Fibroblast of skin of right biceps (primary cell): Measurements from ENCODE around the gene SNRNP48.

Source experiments
- DNase-seq: peaks from one replicate; pipeline ENCODE4 v3.0.0-alpha.2; 2013

SNRNP48 gene

DNA sequence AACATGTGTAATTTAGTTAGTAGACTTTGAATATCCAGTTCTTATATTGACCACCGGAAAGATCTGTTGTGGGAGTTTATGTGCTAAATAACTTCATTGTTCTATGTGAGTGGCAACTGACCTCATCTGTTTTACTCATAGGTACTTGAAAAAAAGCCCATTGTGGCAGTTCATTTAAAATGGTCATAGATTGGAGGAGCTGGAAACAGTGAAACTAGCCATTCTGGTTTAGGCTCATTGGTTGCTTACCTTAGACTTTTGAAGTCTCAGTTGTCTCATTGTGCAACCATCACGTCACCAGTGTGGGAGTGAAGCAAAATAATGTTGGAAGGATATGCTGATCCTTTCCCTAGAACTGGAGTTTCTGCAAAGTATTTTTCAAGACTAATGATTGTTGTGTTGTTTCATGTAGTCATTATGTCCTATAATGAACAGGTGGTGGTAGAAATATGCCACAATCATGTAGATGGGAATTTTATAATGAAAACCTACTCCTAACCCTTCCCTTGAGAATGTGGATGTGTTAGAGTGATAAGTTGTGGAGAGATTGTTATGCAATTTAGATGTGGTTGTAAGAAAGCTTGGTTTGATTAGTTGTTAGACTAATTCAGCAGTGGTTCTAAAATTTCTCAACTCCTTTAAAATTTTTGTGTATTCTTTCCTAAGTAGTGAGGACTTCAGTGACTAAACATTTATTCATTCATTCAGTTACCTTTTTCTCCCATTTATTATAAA, 30.2 kb upstream of the SNRNP48 start:
- no peak for DNase-seq

DNA sequence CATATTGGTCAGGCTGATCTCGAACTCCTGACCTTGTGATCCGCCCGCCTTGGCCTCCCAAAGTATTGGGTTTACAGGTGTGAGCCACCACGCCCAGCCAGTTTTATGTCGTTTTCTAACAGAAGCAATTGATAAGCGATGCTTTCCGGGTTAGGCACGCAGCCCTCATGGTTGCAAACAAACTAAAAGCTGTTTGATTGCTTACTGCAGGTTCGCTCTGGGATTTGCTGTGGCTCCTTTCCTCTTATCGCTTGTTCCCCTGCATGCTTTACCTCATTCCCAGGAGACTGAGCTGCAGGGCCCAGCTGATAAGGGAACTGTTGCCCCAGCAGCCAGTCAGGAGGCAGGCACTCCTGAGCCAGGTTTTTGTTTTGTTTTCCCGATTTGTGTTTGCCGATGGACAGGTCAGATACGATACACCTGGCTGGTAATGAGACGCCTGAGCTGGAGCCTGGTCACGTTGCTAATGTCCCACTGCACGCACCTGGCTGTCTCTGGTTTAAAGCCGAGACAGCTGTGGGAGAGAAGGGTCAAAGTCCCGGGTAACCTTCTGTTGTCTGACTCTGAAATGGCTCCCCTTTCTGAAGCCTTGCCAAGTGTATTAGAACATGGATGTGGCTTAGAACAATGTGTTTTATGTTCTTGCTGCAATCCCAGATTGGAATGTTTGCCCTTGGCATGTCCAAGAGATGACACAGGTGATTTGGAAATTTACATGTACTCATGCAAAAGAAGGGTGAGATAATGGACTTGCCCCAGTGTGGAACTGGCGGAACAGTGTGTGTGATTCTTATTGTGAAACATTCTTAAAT, 28.6 kb upstream of the SNRNP48 start:
- no peak for DNase-seq

DNA sequence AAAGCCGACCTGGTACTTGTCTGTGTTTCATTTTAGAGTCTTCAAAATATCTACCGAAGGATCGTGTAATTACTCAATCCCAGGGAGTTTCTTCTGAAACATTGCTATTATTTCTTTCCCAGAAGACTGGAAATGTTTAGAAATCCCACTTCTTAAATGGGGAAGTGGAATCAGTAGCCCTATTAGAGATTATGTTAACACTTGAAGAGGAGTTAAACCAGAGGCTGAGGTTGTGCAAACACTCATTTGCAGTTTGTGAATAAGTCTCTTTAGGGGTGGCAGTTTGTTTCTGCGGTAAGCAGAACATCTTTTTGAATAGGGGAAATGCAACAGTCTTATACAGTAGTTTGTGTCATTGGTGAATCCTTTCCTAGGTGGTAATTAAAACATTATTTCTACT, 27.2 kb upstream of the SNRNP48 start:
- no peak for DNase-seq

DNA sequence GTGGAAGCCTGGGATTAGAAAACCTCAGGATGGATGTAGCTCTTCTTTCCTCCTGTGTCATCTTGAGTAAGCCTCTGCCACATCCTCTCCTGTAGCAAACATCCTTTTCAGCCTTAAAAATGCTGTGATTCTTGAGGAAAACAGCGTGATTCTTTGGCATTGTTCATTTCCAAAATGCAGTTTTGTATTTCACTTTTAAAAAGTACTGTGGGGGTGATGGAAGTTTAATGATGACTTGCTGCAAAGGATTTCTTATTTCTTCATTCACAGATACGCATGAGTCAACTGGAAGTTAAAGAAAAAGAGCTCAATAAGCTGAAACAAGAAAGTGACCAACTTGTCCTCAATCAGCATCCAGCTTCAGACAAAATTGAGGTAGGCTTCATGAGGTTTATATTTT, 23.9 kb upstream of the SNRNP48 start:
- DNase-seq: peak; percentile 54

DNA sequence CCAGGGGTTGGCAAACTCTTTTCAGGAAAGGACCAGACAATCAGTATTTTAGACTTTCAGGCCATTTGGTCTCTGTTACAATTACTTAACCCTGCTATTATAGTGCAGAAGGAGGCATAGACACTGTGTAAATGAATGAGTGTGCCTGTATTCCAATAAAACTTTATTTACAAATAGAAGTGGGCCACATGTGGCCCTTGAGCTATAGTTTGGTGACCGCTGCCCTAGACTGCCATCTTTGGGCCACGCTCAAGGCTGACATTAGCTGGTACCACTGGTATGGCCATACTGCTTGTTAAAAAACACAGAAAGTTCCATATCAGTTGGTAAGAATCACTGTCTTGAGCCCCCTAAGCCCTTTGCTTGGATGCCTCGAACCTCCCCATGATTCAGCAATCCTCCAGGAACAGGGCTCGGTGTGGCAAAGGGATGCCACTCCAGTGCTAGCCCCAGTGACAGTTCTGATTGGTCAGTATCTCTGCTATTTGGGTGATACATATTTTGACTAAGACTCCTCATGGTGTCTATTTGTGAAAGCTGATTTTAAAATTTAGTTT, 23.3 kb upstream of the SNRNP48 start:
- DNase-seq: no peak

DNA sequence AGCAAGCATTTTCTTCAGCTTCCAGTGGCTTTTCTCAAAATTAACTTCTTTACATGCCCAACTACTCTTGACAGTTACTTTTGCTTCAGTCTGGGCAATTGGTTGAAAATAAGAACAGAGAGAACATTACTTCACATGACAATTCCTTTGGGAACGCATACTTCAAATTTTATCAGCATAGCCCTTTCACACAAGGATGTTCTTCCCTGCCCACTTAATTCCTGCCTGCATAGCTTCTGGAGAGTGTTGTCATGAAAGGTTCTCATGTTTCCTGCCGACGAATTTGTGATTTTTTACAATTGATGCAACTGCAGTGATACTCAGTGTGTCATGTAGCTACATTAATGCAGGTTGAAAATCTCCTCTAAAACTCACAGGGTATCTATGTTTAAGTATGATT, 22.0 kb upstream of the SNRNP48 start:
- DNase-seq: peak; percentile 86

DNA sequence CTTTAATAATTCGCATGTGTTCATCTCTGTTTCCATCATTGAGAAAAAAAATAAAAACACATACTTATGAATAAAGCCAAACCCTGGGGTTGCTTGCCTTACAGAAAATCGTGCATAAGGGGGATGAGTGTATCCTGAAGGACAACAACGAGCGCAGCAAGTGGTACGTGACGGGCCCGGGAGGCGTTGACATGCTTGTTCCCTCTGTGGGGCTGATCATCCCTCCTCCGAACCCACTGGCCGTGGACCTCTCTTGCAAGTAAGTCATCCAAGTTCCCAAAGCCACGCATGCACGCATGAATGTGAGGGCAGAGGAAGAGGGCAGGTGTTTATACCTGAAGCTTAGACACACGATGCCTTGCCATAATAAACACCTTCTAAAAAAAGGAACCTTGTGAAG, 20.9 kb upstream of the SNRNP48 start:
- no peak for DNase-seq

DNA sequence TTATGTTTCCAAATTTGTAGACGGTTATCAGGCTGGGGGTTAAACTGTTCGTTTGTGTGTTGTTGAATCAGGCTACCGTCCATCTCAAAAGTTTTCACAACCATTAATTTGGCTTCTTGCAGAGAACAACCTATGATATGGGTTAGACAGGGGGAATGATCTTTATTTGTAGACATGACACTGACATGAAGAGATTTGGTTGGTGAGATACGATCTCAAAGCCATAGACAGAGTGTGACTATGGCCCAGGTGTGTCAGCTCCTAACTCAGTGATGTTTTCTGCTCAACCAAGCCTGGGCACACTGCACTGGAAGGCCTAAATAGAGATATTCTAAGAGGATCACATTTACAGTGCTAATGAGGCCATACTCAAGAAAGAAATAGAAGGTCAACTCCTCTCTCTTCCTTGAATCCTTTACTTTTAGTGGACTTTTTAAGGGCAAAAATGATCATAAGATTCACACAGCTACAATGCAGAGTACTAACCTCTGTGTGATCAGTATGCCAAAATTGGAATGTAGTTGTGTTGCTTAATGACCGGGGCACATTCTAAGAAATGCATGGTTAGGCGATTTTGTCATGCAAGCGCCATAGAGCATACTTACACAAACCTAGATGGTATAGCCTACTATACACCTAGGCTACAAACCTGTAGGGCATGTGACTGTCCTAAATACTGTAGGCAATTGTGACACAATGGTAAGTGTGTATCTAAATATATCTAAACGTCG, 17.6 kb upstream of the SNRNP48 start:
- no peak for DNase-seq

DNA sequence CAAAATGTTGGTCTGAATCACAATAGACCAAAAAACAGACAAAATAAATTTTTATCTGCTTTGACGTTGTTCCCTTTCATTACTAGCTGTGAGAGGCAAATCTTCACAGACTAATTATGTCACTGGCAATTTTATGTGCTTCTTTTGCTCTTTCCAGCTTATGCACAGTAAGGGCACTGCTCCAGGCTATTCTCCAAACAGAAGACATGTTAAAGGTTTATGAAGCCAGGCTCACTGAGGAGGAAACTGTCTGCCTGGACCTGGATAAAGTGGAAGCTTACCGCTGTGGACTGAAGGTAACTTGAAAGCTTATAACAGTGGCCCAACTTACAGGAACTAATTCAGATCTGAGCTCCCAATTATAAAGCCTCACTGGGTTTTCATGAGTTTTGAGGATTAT, 15.5 kb upstream of the SNRNP48 start:
- no peak for DNase-seq

DNA sequence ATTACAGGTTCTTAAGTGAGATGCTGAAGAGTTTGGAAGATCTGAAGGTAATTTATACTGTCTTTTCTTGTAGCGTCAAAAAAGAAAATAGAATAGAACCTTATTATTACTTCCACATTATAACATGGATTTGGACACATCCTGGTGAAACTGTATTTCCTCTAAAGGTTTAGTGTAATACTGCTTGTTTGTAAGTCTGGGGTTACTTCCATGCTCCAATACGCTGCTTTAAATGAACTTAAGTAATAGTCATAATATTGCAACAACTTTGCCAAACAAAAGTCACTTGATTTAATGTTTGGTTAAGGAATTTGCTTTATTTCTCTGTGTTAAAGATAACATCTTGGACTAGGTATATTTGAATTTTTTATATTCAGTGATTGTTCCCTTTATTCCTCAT, 11.5 kb upstream of the SNRNP48 start:
- DNase-seq: no peak

DNA sequence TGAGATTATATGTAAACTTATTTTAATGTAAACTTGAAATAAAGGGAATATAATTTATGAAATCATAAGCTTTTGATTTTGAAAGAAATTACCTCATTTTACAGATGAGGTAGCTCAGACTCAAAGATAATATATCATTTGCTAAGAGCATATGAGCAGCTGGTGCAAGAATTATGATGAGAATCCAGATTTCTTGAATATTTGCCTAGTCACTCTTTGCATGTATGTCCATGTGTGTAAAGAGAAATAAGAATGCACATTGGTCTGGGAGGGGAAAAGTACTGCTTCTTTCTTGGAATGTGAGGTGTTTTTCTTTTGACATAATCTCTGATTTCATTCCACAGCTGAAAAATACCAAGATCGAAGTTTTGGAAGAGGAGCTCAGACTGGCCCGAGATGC, 11.1 kb upstream of the SNRNP48 start:
- no peak for DNase-seq

DNA sequence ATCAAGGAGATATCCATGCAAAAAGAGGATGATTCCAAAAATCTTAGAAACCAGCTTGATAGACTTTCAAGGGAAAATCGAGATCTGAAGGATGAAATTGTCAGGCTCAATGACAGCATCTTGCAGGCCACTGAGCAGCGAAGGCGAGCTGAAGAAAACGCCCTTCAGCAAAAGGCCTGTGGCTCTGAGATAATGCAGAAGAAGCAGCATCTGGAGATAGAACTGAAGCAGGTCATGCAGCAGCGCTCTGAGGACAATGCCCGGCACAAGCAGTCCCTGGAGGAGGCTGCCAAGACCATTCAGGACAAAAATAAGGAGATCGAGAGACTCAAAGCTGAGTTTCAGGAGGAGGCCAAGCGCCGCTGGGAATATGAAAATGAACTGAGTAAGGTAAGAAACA, 10.1 kb upstream of the SNRNP48 start:
- no peak for DNase-seq

DNA sequence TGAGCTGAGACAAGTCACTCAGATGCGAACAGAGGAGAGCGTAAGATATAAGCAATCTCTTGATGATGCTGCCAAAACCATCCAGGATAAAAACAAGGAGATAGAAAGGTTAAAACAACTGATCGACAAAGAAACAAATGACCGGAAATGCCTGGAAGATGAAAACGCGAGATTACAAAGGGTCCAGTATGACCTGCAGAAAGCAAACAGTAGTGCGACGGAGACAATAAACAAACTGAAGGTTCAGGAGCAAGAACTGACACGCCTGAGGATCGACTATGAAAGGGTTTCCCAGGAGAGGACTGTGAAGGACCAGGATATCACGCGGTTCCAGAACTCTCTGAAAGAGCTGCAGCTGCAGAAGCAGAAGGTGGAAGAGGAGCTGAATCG, 9.5 kb upstream of the SNRNP48 start:
- DNase-seq: no peak

DNA sequence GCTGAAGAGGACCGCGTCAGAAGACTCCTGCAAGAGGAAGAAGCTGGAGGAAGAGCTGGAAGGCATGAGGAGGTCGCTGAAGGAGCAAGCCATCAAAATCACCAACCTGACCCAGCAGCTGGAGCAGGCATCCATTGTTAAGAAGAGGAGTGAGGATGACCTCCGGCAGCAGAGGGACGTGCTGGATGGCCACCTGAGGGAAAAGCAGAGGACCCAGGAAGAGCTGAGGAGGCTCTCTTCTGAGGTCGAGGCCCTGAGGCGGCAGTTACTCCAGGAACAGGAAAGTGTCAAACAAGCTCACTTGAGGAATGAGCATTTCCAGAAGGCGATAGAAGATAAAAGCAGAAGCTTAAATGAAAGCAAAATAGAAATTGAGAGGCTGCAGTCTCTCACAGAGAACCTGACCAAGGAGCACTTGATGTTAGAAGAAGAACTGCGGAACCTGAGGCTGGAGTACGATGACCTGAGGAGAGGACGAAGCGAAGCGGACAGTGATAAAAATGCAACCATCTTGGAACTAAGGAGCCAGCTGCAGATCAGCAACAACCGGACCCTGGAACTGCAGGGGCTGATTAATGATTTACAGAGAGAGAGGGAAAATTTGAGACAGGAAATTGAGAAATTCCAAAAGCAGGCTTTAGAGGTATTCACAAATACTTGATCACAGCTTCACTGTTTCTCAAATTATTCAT, 8.9 kb upstream of the SNRNP48 start:
- no peak for DNase-seq

DNA sequence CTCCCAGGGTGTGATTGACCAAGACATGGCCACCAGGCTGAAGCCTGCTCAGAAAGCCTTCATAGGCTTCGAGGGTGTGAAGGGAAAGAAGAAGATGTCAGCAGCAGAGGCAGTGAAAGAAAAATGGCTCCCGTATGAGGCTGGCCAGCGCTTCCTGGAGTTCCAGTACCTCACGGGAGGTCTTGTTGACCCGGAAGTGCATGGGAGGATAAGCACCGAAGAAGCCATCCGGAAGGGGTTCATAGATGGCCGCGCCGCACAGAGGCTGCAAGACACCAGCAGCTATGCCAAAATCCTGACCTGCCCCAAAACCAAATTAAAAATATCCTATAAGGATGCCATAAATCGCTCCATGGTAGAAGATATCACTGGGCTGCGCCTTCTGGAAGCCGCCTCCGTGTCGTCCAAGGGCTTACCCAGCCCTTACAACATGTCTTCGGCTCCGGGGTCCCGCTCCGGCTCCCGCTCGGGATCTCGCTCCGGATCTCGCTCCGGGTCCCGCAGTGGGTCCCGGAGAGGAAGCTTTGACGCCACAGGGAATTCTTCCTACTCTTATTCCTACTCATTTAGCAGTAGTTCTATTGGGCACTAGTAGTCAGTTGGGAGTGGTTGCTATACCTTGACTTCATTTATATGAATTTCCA, 4.6 kb upstream of the SNRNP48 start:
- DNase-seq: no peak

DNA sequence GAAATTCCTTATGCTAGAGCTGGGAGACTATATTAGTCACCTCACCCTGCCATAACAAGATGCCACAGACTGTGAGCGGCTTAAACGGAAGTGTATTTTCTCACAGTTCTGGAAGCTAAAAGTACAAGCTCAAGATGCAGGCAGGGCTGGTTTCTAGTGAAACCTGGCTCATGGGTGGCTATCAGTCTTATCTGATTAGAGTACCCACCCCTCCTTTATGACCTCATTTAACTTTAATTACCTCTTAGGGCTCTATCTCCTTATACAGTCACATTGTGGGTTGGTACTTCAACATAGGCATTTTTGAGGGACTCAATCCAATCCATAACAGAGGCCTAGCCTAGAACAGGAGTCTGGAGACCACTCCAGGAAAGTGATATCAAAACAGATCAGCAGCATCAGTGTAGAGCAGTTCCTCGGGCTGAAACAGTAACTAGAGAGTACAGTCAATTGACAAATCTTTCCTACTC, 2.3 kb upstream of the SNRNP48 start:
- peak; percentile 75 for DNase-seq

DNA sequence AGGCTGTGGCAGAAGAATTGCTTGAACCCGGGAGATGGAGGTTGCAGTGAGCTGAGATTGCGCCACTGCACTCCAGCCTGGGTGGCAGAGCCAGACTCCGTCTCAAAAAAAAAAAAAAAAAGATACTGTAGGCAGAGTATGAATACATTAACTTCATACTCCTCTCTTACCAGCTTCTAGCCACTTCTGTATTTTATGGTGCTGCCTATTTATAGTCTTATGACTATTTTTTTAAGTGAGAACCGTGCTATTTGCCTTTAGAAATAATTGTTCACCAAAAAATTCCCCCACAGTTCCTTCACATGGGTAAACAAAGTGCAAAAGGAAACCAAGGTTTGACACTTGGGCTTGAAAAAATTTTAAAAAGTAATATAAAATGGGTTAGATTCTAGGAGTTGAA, 1.5 kb upstream of the SNRNP48 start:
- no peak for DNase-seq

DNA sequence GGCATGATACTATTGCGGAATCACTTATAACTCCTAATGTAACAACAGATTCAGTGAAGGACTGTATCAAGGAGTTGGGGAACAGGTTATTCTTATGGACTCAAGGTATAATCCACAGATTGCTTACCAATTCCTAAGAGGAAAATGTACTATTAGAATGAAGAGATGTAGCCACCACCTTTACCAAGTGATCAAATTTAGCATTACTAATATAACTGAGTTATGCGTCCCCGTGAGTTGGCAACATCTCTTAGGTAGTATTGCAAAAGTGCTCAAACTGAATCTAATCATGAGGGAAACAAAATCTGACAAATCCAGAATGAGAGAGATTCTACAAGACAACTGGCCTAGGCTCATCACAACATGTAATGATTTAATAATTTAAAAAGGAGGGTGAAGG, 777 bp upstream of the SNRNP48 start:
- DNase-seq: no peak

DNA sequence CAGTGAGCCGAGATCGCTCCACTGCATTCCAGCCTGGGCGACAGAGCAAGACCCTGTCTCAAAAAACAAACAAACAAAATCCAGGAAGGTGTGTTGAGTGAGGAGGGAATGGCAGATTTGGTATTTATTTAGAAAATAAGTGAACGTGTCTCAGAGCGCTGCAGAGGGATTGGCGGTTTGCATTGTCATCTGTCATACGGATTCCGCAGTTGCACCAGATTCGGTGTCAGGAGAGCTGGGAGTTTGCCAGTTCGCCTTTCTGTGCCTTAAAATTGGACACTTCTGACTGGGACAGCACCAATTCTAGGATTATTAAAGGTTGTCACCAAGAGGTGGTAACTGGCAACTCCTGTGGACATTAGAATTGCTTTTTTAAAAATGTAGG, 912 bp downstream of the SNRNP48 start:
- DNase-seq: peak; percentile 24

DNA sequence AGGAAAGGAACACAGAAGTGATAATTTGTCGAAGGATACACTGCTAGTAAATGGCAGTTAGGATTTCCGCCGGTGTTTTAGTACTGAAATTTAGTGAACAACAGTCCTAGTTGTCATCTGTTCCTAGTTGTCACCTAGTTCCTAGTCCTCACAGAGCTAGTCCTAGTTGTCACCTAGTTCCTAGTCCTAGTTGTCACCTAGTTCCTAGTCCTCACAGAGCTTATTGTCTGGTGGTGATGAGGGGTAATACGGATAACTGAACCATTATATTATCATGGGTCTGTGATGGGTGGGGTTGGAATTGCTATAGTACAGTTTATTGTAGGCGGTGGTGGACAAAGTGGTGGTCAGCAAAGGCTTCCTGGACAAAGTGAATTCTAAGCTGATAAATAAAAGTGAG, 1.8 kb downstream of the SNRNP48 start:
- no peak for DNase-seq

DNA sequence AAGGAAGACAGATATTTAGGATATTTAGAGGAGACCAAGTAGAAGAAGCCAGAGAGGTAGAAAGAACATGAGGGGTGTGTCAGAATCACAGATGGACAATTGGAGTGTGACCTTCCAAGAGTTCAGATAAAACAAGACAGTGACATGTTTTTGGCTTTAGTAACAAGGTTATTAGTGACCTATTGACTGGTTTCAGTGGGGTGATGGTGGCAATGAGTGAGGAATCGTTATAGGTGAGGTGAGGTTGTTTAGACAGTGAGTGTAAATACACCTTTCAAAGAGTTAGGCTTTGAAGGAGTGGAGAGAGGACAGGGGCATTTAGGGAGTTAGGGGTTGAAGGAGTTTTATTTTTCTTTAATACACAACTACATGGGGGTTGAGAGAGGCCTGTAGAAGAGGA, 3.2 kb downstream of the SNRNP48 start:
- no peak for DNase-seq

DNA sequence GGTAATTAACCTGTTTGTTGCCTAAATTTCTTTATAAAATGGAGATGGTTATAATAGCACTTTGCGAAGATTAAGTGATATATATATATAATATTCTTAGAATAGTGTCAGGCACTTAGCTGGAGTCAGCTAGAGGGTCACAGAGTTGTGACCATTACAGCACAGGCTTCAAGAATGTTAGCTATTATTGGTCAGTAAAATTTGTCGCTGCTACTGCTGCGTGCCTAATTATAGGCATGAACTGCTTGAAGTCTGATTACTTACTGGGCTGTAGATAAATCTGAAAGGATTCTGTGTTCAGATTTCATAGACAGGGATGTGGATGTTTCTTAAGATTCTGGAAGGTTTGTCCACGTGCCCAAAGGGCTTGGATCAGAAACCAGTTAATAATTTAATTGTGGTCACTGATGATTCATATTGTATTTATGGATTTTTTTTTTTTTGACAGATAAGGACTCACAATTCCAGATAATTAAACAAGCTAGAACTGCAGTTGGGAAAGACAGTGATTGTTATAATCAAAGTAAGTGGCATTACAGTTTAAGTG, 4.7 kb downstream of the SNRNP48 start:
- DNase-seq: no peak
